K562 (cell line): ENCODE results near the gene LEMD1. TPM values are rescaled to one million over a fixed set of nuclear protein-coding genes. Genes with fewer than 3 reads are reported as not detected.
A peak's percentile ranks its signal among the peaks of the same experiment; 100 is the strongest.

Source experiments
- FOXK2 ChIP-seq, 2 experiments: fragments of 450-650 bp; IDR thresholded peaks in 1 of 2; conservative IDR thresholded peaks in 1 of 2; 2 replicates each; pipeline ENCODE4 v1.6.1; 2016; ENCODE audit warnings: low read depth in 2 of 2, mild to moderate bottlenecking in 1 of 2
- JUND ChIP-seq, 2 experiments: IDR thresholded peaks; 2 replicates in 1 of 2; 3 replicates in 1 of 2; pipeline ENCODE4 v1.6.1; 2011; ENCODE audit warnings: borderline replicate concordance in 2 of 2, low read depth in 2 of 2, low read length in 2 of 2, improper control_type of control experiment in 1 of 2, missing biosample characterization in 1 of 2, missing genetic modification characterization in 1 of 2, missing genetic modification reagents in 1 of 2
- NFXL1 ChIP-seq: fragments of 450-650 bp; formaldehyde crosslinking; IDR thresholded peaks from 2 replicates; pipeline ENCODE4 v1.4.0; 2021; ENCODE audit warnings: mild to moderate bottlenecking
- PHF8 ChIP-seq: fragments of 200-600 bp; sonication (generic); IDR thresholded peaks from 2 replicates; pipeline ENCODE4 v1.6.1; 2012; ENCODE audit warnings: mixed run types, mild to moderate bottlenecking, inconsistent platforms, low read length, moderate library complexity, borderline replicate concordance
- PTRF ChIP-seq: fragments of 450-650 bp; IDR thresholded peaks from 2 replicates; pipeline ENCODE4 v1.6.1; 2016; ENCODE audit warnings: mild to moderate bottlenecking, missing genetic modification characterization, missing compliant biosample characterization
- SNRNP70 ChIP-seq: fragments of 200-400 bp; formaldehyde crosslinking; optimal IDR thresholded peaks from 2 replicates; pipeline ENCODE3; 2017; ENCODE audit warnings: low read depth, low read length
- ZNF263 ChIP-seq: sonication (generic); formaldehyde crosslinking; IDR thresholded peaks from 2 replicates; pipeline ENCODE4 v1.8.0; 2022; ENCODE audit warnings: mild to moderate bottlenecking, missing genetic modification reagents, borderline replicate concordance
- ZNF57 ChIP-seq: fragments of 450-650 bp; formaldehyde crosslinking; IDR thresholded peaks from 2 replicates; pipeline ENCODE4 v1.4.0; 2020; ENCODE audit warnings: mild to moderate bottlenecking, moderate library complexity
- ZNF764 ChIP-seq: fragments of 250-450 bp; sonication (Bioruptor Pico); IDR thresholded peaks from 2 replicates; pipeline ENCODE4 v1.4.0; 2020; ENCODE audit warnings: low read depth, mild to moderate bottlenecking, moderate library complexity
- polyA plus RNA-seq, 8 experiments: library from polyadenylated mRNA; depleted of rRNA in 4 of 8; stranded (reverse) in 5 of 8; unstranded in 3 of 8; fragments of >200 nt; fragmentation: Nextera tagmentation in 2 of 8; fragmentation: Illumina TruSeq in 1 of 8; extraction: Ambion mirVana in 2 of 8; extraction: Trizol in 1 of 8; gene quantifications; 2 replicates each; pipeline versions ENCODE4 v1.2.1 to v1.2.3, GENCODE V29; 2011 to 2014; ENCODE audit warnings: inconsistent platforms in 1 of 8, missing spikeins in 1 of 8
- total RNA-seq, 7 experiments: library from RNA; depleted of rRNA in 6 of 7; stranded (reverse); fragments of >200 nt in 6 of 7; fragmentation: Illumina TruSeq in 2 of 7; extraction: Trizol in 2 of 7; gene quantifications; 2 replicates each; pipeline versions ENCODE4 v1.2.1 to v1.2.3, GENCODE V29; 2011 to 2021; ENCODE audit warnings: low replicate concordance in 1 of 7
- TF ChIP-seq, protein P1 (sequence below), 3 experiments: fragments of 200-800 bp in 1 of 3; fragments of 250-450 bp in 1 of 3; fragments of 450-650 bp in 1 of 3; sonication (Bioruptor Pico) in 1 of 3; sonication (Bioruptor generic) in 1 of 3; formaldehyde crosslinking in 1 of 3; IDR thresholded peaks; 2 replicates each; pipeline versions ENCODE4 v1.6.1 to v1.8.0; 2016 to 2022; ENCODE audit warnings: mild to moderate bottlenecking in 2 of 3, missing genetic modification characterization in 2 of 3, missing compliant biosample characterization in 1 of 3, moderate library complexity in 1 of 3
- TF ChIP-seq, protein P2 (sequence below): sonication (generic); formaldehyde crosslinking; IDR thresholded peaks from 2 replicates; pipeline ENCODE4 v1.8.0; 2022; ENCODE audit warnings: mild to moderate bottlenecking, missing genetic modification reagents
- TF ChIP-seq, protein P3 (sequence below): fragments of 450-650 bp; IDR thresholded peaks from 2 replicates; pipeline ENCODE4 v1.6.1; 2017; ENCODE audit warnings: antibody characterized with exemption, mild to moderate bottlenecking
- TF ChIP-seq, protein P4 (sequence below), 3 experiments: IDR thresholded peaks in 2 of 3; conservative IDR thresholded peaks in 1 of 3; 2 replicates each; pipeline ENCODE4 v1.5.1; 2011 to 2012; ENCODE audit warnings: low read length in 3 of 3, mild to moderate bottlenecking in 3 of 3, control low read depth in 2 of 3, improper control_type of control experiment in 1 of 3, inconsistent platforms in 1 of 3, low read depth in 1 of 3, mixed read lengths in 1 of 3, moderate library complexity in 1 of 3; ENCODE audit not compliant: insufficient read depth in 2 of 3

The LEMD1 gene
- total and polyA plus RNA-seq, 9 of the 15 experiments (the other 6 are each of a cell fraction or from before 2014, with no cell fraction given) = 0.11 to 2.4 (median 0.57) TPM; not detected in 1

DNA sequence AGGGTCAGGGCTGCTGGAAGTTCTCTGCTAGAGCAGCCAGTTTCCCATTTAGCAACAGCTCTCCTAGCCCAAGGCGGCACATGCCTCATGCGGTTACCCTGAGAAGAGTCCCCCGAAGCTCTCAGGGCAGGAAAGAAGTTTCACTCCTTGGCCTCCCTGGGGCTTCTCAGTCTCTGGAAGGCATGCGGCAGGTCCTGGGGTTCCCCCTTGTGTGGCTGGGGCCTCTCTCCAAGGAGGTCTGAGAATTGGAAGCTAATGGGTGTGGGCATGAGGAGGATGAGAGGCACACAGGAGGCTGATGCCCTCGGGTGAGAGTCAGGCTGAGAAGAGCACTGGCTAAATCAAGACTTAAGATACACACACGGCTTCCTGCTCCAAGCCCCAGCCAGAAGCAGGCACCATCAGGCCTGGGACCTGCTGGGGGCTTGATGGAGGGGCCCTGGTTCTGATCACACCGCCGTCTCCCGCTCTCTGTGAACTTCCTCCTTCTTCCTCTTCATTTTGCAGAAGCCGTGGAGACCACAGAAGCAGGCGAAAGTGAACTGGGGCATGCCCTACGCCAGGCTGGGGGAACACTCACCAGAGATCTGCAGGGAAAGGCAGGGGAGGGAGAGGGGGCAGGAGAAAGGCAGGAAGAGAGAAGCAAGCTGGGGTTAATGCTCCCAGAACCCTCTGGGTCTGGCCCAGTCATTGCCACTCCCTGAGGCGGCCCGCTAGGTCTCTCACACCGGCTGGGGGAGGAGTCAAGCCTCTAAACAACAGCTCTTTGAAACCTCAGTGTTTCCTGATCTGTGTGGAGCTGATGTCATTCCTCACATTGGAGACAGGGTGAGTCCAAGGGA is 18.8 kb upstream of the LEMD1 start (continued):
- TF ChIP-seq, protein P1, sequence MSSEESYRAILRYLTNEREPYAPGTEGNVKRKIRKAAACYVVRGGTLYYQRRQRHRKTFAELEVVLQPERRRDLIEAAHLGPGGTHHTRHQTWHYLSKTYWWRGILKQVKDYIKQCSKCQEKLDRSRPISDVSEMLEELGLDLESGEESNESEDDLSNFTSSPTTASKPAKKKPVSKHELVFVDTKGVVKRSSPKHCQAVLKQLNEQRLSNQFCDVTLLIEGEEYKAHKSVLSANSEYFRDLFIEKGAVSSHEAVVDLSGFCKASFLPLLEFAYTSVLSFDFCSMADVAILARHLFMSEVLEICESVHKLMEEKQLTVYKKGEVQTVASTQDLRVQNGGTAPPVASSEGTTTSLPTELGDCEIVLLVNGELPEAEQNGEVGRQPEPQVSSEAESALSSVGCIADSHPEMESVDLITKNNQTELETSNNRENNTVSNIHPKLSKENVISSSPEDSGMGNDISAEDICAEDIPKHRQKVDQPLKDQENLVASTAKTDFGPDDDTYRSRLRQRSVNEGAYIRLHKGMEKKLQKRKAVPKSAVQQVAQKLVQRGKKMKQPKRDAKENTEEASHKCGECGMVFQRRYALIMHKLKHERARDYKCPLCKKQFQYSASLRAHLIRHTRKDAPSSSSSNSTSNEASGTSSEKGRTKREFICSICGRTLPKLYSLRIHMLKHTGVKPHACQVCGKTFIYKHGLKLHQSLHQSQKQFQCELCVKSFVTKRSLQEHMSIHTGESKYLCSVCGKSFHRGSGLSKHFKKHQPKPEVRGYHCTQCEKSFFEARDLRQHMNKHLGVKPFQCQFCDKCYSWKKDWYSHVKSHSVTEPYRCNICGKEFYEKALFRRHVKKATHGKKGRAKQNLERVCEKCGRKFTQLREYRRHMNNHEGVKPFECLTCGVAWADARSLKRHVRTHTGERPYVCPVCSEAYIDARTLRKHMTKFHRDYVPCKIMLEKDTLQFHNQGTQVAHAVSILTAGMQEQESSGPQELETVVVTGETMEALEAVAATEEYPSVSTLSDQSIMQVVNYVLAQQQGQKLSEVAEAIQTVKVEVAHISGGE (CRISPR knock-in tag; IDR thresholded peaks at IDR 0.05) = no peak
- TF ChIP-seq, protein P2, sequence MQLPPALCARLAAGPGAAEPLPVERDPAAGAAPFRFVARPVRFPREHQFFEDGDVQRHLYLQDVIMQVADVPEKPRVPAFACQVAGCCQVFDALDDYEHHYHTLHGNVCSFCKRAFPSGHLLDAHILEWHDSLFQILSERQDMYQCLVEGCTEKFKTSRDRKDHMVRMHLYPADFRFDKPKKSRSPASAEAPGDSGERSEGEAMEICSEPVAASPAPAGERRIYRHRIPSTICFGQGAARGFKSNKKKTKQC (CRISPR knock-in tag) = 0 out of 2 replicates have a peak, but pooled peaks have one; percentile 19
- TF ChIP-seq ZNF57 (CRISPR knock-in tag) = no peak
- TF ChIP-seq ZNF263 (CRISPR knock-in tag) = 0 out of 2 replicates have a peak, but pooled peaks have one; percentile 22
- TF ChIP-seq, protein P3, sequence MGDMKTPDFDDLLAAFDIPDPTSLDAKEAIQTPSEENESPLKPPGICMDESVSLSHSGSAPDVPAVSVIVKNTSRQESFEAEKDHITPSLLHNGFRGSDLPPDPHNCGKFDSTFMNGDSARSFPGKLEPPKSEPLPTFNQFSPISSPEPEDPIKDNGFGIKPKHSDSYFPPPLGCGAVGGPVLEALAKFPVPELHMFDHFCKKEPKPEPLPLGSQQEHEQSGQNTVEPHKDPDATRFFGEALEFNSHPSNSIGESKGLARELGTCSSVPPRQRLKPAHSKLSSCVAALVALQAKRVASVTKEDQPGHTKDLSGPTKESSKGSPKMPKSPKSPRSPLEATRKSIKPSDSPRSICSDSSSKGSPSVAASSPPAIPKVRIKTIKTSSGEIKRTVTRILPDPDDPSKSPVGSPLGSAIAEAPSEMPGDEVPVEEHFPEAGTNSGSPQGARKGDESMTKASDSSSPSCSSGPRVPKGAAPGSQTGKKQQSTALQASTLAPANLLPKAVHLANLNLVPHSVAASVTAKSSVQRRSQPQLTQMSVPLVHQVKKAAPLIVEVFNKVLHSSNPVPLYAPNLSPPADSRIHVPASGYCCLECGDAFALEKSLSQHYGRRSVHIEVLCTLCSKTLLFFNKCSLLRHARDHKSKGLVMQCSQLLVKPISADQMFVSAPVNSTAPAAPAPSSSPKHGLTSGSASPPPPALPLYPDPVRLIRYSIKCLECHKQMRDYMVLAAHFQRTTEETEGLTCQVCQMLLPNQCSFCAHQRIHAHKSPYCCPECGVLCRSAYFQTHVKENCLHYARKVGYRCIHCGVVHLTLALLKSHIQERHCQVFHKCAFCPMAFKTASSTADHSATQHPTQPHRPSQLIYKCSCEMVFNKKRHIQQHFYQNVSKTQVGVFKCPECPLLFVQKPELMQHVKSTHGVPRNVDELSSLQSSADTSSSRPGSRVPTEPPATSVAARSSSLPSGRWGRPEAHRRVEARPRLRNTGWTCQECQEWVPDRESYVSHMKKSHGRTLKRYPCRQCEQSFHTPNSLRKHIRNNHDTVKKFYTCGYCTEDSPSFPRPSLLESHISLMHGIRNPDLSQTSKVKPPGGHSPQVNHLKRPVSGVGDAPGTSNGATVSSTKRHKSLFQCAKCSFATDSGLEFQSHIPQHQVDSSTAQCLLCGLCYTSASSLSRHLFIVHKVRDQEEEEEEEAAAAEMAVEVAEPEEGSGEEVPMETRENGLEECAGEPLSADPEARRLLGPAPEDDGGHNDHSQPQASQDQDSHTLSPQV = peak; percentile 27; the same call in 1 of the 2 replicates
- no peak for TF ChIP-seq NFXL1 (CRISPR knock-in tag)
- no peak for TF ChIP-seq ZNF764 (CRISPR knock-in tag)
- peak; percentile 40; the same call in 1 of the 2 replicates for TF ChIP-seq PHF8
- TF ChIP-seq PTRF (tag) = no peak
- TF ChIP-seq JUND (IDR thresholded peaks at IDR 0.05; ENCODE audit: borderline replicate concordance, low read depth, low read length) = peak; percentile 66
- peak; percentile 31; the same call in 1 of the 3 replicates for TF ChIP-seq JUND (tag; IDR thresholded peaks at IDR 0.05; ENCODE audit: borderline replicate concordance, low read depth, low read length)
- TF ChIP-seq SNRNP70 = no peak
- TF ChIP-seq FOXK2 (conservative IDR thresholded peaks at IDR 0.05 in 1 of 2, IDR thresholded peaks at IDR 0.05 in 1 of 2; ENCODE audit: low read depth in 2 of 2) = no peak; a peak in 1 of 4 replicates
- TF ChIP-seq, protein P4, sequence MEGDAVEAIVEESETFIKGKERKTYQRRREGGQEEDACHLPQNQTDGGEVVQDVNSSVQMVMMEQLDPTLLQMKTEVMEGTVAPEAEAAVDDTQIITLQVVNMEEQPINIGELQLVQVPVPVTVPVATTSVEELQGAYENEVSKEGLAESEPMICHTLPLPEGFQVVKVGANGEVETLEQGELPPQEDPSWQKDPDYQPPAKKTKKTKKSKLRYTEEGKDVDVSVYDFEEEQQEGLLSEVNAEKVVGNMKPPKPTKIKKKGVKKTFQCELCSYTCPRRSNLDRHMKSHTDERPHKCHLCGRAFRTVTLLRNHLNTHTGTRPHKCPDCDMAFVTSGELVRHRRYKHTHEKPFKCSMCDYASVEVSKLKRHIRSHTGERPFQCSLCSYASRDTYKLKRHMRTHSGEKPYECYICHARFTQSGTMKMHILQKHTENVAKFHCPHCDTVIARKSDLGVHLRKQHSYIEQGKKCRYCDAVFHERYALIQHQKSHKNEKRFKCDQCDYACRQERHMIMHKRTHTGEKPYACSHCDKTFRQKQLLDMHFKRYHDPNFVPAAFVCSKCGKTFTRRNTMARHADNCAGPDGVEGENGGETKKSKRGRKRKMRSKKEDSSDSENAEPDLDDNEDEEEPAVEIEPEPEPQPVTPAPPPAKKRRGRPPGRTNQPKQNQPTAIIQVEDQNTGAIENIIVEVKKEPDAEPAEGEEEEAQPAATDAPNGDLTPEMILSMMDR (IDR thresholded peaks at IDR 0.05 in 2 of 3, conservative IDR thresholded peaks at IDR 0.05 in 1 of 3; ENCODE audit: insufficient read depth in 2 of 3, low read depth in 1 of 3, low read length in 3 of 3) = 0 out of 6 replicates have a peak, but pooled peaks of 1 of the 3 experiments have one; percentile 4
